Hepatic stellate cell (primary cell): Measurements from ENCODE around the gene PRND.
"Not testable (repeated sequence)": the region's sequence is repeated elsewhere in the genome, so short reads cannot be mapped to it uniquely, and the experiment has no call there.

Experiments used
- DNase-seq: peaks from one replicate; pipeline ENCODE4 v3.0.0; 2011; ENCODE audit warnings: low spot score

The PRND gene

GRCh38 chr20:4708856-4709255, 12.9 kb upstream of the PRND start:
- DNase-seq, result no peak

GRCh38 chr20:4709261-4710105, 12.2 kb upstream of the PRND start:
- DNase-seq, result no peak

GRCh38 chr20:4710106-4710475, 11.6 kb upstream of the PRND start:
- DNase-seq, result no peak

GRCh38 chr20:4711511-4711910, 10.2 kb upstream of the PRND start:
- DNase-seq, result no peak

- no peak for DNase-seq
Observed at GRCh38 chr20:4713401-4713800, 8.3 kb upstream of the PRND start.

GRCh38 chr20:4714818-4715217, 6.9 kb upstream of the PRND start:
- DNase-seq, result no peak

- DNase-seq, result no peak
Observed at GRCh38 chr20:4717816-4718570, 3.7 kb upstream of the PRND start.

GRCh38 chr20:4719190-4719589, 2.5 kb upstream of the PRND start:
- DNase-seq, result no peak

- peak; percentile 85 for DNase-seq
Observed at GRCh38 chr20:4720041-4720976, 1.4 kb upstream of the PRND start.

- no peak for DNase-seq
Observed at GRCh38 chr20:4720977-4721349, 746 bp upstream of the PRND start.

GRCh38 chr20:4722571-4722970, 862 bp downstream of the PRND start:
- no peak for DNase-seq

- DNase-seq, result no peak
Observed at GRCh38 chr20:4722993-4723392, 1.3 kb downstream of the PRND start.

- not testable (repeated sequence) for DNase-seq
Observed at GRCh38 chr20:4723553-4723952, 1.8 kb downstream of the PRND start.

- DNase-seq, result no peak
Observed at GRCh38 chr20:4724459-4725262, 3.0 kb downstream of the PRND start.

GRCh38 chr20:4725263-4725550, 3.5 kb downstream of the PRND start:
- no peak for DNase-seq

- DNase-seq, result peak; percentile 26
Observed at GRCh38 chr20:4726710-4727397, 5.1 kb downstream of the PRND start.

- DNase-seq, result no peak
Observed at GRCh38 chr20:4728120-4728760, 6.5 kb downstream of the PRND start.

GRCh38 chr20:4729265-4729664, 7.6 kb downstream of the PRND start:
- DNase-seq, result no peak

GRCh38 chr20:4730780-4731179, 9.1 kb downstream of the PRND start:
- DNase-seq, result no peak

- DNase-seq, result no peak
Observed at GRCh38 chr20:4736875-4737274, 15.2 kb downstream of the PRND start.
